HepG2 (cell line): ENCODE measurements around the gene PROC. TPM values are rescaled to one million over a fixed set of nuclear protein-coding genes. Genes with fewer than 3 reads are reported as not detected.

Source experiments
- ARID2 ChIP-seq: sonication (generic); formaldehyde crosslinking; IDR thresholded peaks from 2 replicates; pipeline ENCODE4 v1.8.1; 2022; ENCODE audit warnings: mild to moderate bottlenecking, missing genetic modification reagents, borderline replicate concordance
- BHLHE40 ChIP-seq: IDR thresholded peaks from 2 replicates; pipeline ENCODE4 v1.6.1; 2011; ENCODE audit warnings: low read length, improper control_type of control experiment
- BRD4 ChIP-seq: sonication (generic); formaldehyde crosslinking; IDR thresholded peaks from 2 replicates; pipeline ENCODE4 v1.4.0; 2020; ENCODE audit warnings: missing genetic modification reagents
- DRAP1 ChIP-seq: IDR thresholded peaks from 2 replicates; pipeline ENCODE4 v1.6.1; 2016; ENCODE audit warnings: missing genetic modification reagents, missing compliant biosample characterization
- GMEB2 ChIP-seq: IDR thresholded peaks from 2 replicates; pipeline ENCODE4 v1.6.1; 2016; ENCODE audit warnings: missing biosample characterization, missing genetic modification reagents, low read depth
- HNRNPLL ChIP-seq: fragments of 200-400 bp; formaldehyde crosslinking; IDR thresholded peaks from 2 replicates; pipeline ENCODE4 v1.6.1; 2017; ENCODE audit warnings: mild to moderate bottlenecking, low read depth, low read length; ENCODE audit not compliant: poor library complexity, severe bottlenecking
- SNAI1 ChIP-seq: sonication (generic); formaldehyde crosslinking; IDR thresholded peaks from 2 replicates; pipeline ENCODE4 v1.5.0; 2020; ENCODE audit warnings: mild to moderate bottlenecking, missing genetic modification reagents, borderline replicate concordance
- TFE3 ChIP-seq: IDR thresholded peaks from 2 replicates; pipeline ENCODE4 v1.6.1; 2016
- TRIM22 ChIP-seq: fragments of 450-650 bp; IDR thresholded peaks from 2 replicates; pipeline ENCODE4 v1.6.1; 2017
- U2AF2 ChIP-seq: fragments of 200-400 bp; formaldehyde crosslinking; IDR thresholded peaks from 2 replicates; pipeline ENCODE4 v1.6.1; 2017; ENCODE audit warnings: low read depth, mild to moderate bottlenecking, low read length
- ZFP82 ChIP-seq: sonication (generic); formaldehyde crosslinking; IDR thresholded peaks from 2 replicates; pipeline ENCODE4 v1.5.1; 2020; ENCODE audit warnings: mild to moderate bottlenecking, missing genetic modification reagents, borderline replicate concordance
- ZKSCAN1 ChIP-seq: fragments of 150-350 bp; IDR thresholded peaks from 2 replicates; pipeline ENCODE4 v1.6.1; 2014; ENCODE audit warnings: low read length
- ZNF253 ChIP-seq: sonication (generic); formaldehyde crosslinking; IDR thresholded peaks from 2 replicates; pipeline ENCODE4 v1.8.0; 2022; ENCODE audit warnings: mild to moderate bottlenecking, missing genetic modification reagents, borderline replicate concordance
- ZNF430 ChIP-seq: sonication (generic); formaldehyde crosslinking; IDR thresholded peaks from 2 replicates; pipeline ENCODE4 v1.9.0; 2021; ENCODE audit warnings: mild to moderate bottlenecking, missing genetic modification reagents
- ZNF580 ChIP-seq: IDR thresholded peaks from 2 replicates; pipeline ENCODE4 v1.6.1; 2016; ENCODE audit warnings: low read depth, borderline replicate concordance
- ZNF619 ChIP-seq: sonication (generic); formaldehyde crosslinking; IDR thresholded peaks from 2 replicates; pipeline ENCODE4 v1.4.0; 2020; ENCODE audit warnings: mild to moderate bottlenecking, missing genetic modification reagents
- ZNF713 ChIP-seq: sonication (generic); formaldehyde crosslinking; IDR thresholded peaks from 2 replicates; pipeline ENCODE4 v1.4.0; 2020; ENCODE audit warnings: mild to moderate bottlenecking, missing genetic modification reagents
- ZNF747 ChIP-seq: sonication (generic); formaldehyde crosslinking; IDR thresholded peaks from 2 replicates; pipeline ENCODE4 v1.8.1; 2023; ENCODE audit warnings: missing genetic modification reagents, mild to moderate bottlenecking, borderline replicate concordance
- ZNF773 ChIP-seq: sonication (generic); formaldehyde crosslinking; IDR thresholded peaks from 2 replicates; pipeline ENCODE4 v1.4.0; 2020; ENCODE audit warnings: missing genetic modification reagents, borderline replicate concordance
- ZNF878 ChIP-seq: sonication (generic); formaldehyde crosslinking; IDR thresholded peaks from 2 replicates; pipeline ENCODE4 v1.8.1; 2023; ENCODE audit warnings: mild to moderate bottlenecking, missing genetic modification reagents, moderate library complexity
- polyA plus RNA-seq, 8 experiments: library from polyadenylated mRNA; depleted of rRNA in 3 of 8; stranded (reverse) in 7 of 8; unstranded in 1 of 8; fragments of >200 nt; fragmentation: Illumina TruSeq in 4 of 8; extraction: Trizol in 4 of 8; gene quantifications; 2 replicates each; pipeline versions ENCODE4 v1.2.1 to v1.2.3, GENCODE V29; 2011 to 2016; ENCODE audit warnings: low read depth in 4 of 8, missing spikeins in 1 of 8, mixed read lengths in 1 of 8; ENCODE audit not compliant: insufficient read depth in 1 of 8
- total RNA-seq, 5 experiments: library from RNA; depleted of rRNA; stranded (reverse); fragments of >200 nt; fragmentation: Illumina TruSeq; extraction: Trizol; gene quantifications; 2 replicates each; pipeline ENCODE4 v1.2.3, GENCODE V29; 2016; ENCODE audit warnings: low read depth in 1 of 5
- TF ChIP-seq, protein P1 (sequence below): sonication (generic); formaldehyde crosslinking; IDR thresholded peaks from 2 replicates; pipeline ENCODE4 v1.8.1; 2023; ENCODE audit warnings: mild to moderate bottlenecking, missing genetic modification reagents
- TF ChIP-seq, protein P2 (sequence below): sonication (generic); formaldehyde crosslinking; IDR thresholded peaks from 2 replicates; pipeline ENCODE4 v1.4.0; 2020; ENCODE audit warnings: low read depth, mild to moderate bottlenecking, missing genetic modification reagents

The PROC gene
- total and polyA plus RNA-seq, 2 of the 13 experiments (the other 11 are each of a cell fraction or from before 2014, with no cell fraction given), result 134 to 185 TPM

DNA sequence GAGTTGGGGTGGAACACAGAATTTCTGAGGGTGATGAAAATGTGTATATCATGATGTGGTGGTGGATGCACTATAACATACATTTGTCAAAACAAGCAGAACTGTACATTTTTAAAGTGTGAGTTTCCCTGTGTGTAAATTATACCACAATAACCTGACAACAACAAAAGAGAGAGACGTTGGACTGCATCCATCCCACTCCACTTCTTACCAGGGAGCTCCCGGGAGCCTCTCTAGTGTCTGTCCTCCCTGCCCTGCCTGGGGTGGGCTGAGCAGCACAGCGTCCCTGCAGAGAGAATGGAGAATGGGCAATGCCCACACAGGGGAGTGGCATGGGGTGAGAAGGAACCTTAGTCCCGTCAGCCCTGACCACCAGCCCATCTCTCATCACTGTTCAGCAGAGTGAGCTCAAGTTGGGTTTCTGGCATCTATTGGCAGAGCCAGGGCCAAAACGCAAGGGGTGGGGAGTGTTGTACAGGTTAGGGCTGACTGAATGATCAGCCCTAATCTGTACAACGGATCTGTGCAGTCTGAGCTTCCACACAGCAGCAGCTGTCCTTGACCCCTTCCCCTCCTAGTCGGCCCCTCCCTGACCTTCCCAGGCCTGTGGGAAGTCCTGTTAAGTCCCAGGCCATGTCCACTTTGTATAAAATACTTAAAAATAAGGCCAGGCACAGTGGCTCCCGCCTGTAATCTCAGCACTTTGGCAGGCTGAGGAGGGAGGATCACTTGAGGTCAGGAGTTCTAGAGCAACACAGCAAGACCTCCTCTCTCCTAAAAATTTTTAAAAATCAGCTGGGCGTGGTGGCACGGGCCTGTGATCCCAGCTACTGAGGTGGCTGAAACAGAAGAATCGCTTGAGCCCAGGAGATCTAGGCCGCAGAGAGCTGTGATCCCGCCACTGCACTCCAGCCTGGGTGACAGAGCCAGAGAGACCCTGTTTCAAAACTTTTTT lies 3.3 kb upstream of the PROC start (continued):
- TF ChIP-seq GMEB2 (CRISPR knock-in tag), result no peak
- TF ChIP-seq, protein P1, sequence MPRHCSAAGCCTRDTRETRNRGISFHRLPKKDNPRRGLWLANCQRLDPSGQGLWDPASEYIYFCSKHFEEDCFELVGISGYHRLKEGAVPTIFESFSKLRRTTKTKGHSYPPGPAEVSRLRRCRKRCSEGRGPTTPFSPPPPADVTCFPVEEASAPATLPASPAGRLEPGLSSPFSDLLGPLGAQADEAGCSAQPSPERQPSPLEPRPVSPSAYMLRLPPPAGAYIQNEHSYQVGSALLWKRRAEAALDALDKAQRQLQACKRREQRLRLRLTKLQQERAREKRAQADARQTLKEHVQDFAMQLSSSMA (CRISPR knock-in tag), result no peak
- no peak for TF ChIP-seq BHLHE40
- no peak; the same call in 1 of the 2 replicates for TF ChIP-seq ZNF430
- TF ChIP-seq ZNF878, result peak; percentile 68; the same call in 1 of the 2 replicates
- TF ChIP-seq, protein P2, sequence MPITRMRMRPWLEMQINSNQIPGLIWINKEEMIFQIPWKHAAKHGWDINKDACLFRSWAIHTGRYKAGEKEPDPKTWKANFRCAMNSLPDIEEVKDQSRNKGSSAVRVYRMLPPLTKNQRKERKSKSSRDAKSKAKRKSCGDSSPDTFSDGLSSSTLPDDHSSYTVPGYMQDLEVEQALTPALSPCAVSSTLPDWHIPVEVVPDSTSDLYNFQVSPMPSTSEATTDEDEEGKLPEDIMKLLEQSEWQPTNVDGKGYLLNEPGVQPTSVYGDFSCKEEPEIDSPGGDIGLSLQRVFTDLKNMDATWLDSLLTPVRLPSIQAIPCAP, result no peak
- TF ChIP-seq TRIM22, result no peak
- no peak for TF ChIP-seq U2AF2
- peak; percentile 58; the same call in 1 of the 2 replicates for TF ChIP-seq DRAP1 (CRISPR knock-in tag)
- no peak for TF ChIP-seq ZFP82 (CRISPR knock-in tag)
- no peak for TF ChIP-seq ZNF713
- peak; percentile 70; the same call in 1 of the 2 replicates for TF ChIP-seq ZNF747 (CRISPR knock-in tag)
- TF ChIP-seq ZNF773 (CRISPR knock-in tag), result no peak
- no peak for TF ChIP-seq ZNF253 (CRISPR knock-in tag)
- peak; percentile 71; the same call in 1 of the 2 replicates for TF ChIP-seq ZNF580 (CRISPR knock-in tag)
- TF ChIP-seq HNRNPLL, result no peak
- TF ChIP-seq BRD4 (CRISPR knock-in tag), result peak; percentile 37; the same call in 1 of the 2 replicates
- no peak for TF ChIP-seq ZNF619 (CRISPR knock-in tag)
- peak; percentile 67; the same call in 1 of the 2 replicates for TF ChIP-seq ARID2 (CRISPR knock-in tag)
- no peak for TF ChIP-seq ZKSCAN1
- TF ChIP-seq TFE3 (CRISPR knock-in tag), result 0 out of 2 replicates have a peak, but pooled peaks have one; percentile 21
- TF ChIP-seq SNAI1, result no peak
